Activated CD4-positive, alpha-beta T cell treated with anti-CD3 and anti-CD28 coated beads, Interleukin-2, amount 50 U/mL, for 1 hour (primary cell): ENCODE results near the gene TP53AIP1.

Source experiments
- DNase-seq: peaks from one replicate; pipeline ENCODE4 v3.0.0-alpha.2; 2020

TP53AIP1 gene

GRCh38 chr11:128942272-128942612 is 429 bp downstream of the TP53AIP1 start:
- DNase-seq: no peak

DNA sequence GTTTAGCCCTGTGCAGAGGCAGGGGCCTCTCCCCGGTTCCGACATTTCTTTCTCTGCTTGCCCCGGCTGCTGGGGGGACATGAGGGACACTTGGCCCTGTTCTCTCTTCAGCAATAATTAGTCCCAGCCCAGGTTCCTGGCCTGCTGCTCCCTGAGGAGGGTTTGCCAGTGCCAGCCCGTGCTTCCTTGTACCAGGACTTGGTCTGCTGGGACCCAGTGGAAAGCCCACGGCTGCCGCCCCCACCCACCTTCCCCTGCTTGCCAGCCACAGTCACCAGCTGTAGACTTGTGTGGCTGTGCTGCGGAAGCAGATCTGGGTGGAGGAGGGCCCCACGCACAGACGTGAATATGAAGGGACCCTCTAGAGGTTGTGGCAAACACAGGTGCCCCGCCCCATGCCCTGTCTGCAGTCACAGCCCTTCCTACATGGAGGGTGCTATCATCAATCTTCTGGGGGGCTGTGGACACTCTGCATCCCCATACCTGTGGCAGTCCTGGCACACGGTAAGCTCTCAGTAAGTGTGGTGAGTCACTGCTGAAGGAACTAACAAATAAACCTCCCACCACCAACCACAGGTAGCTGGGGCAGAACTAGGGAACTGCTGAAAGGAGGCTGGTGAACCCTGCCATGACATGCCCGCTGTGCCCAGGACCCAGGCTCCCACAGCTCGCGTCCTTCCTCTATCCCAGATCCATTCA is 949 bp downstream of the TP53AIP1 start:
- DNase-seq: no peak

DNA sequence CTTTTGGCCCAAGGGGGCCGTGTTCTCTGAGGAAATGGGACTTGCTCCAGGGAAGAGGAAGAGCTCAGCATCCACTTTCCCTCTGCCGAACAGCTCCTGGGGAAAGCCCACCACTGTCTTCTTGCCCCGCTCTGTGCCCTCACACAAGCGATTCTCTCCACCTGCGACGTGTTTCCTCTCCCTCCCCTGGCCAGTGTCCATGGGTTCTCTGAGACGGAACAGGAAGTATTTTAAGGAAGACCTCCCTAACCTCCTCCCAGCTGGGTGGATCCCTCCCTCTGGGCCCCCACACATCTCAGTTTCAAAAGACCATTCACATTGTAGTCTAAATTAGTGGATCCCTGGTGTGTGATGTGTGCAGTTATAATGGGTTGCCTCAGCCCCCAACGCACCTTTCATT is 1.6 kb downstream of the TP53AIP1 start:
- DNase-seq: no peak

GRCh38 chr11:128940603-128941002 is 2.1 kb downstream of the TP53AIP1 start:
- DNase-seq: no peak

DNA sequence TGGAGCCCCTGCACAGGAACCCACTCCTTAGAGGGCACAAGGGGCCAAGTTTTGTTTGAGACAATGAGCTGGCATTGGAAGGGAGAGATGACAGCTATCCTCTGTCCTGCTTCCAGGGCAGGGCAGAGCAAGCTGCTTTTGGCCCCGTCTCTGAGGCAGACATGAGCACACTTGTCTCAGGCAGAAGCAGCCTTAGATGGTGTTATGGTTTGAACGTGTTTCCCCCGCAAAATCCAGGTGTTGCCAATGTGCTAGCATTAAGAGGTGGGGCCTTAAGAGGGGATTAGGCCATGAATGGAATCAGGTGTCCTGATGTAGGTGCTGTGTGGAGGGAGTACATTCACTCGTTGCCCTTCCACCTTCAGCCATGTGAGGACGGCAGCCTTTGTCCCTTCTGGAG is 2.5 kb downstream of the TP53AIP1 start:
- no peak for DNase-seq

- DNase-seq: no peak
Observed at GRCh38 chr11:128939591-128939990, 3.1 kb downstream of the TP53AIP1 start.

GRCh38 chr11:128938156-128938885 is 4.3 kb downstream of the TP53AIP1 start:
- no peak for DNase-seq

DNA sequence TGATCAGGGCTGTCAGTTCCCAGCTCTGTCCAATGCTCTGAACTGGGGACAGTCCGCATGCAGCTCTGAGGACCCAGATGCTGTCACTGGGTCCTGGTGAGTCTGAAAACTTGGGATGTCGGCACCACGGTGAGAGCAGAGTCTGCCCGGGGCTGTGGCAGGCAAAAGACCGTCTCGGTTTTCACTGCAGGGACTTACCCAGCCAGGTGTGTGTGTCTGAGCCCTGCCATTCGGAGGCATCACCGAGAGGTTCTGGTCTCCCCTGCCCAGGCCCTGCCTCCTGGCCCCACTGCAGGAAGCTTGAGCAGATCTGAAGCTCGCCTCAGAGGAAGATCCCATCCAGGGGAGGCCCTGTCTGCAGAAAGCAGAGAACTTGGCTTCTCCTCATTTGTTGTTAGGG is 5.2 kb downstream of the TP53AIP1 start:
- DNase-seq: no peak

DNA sequence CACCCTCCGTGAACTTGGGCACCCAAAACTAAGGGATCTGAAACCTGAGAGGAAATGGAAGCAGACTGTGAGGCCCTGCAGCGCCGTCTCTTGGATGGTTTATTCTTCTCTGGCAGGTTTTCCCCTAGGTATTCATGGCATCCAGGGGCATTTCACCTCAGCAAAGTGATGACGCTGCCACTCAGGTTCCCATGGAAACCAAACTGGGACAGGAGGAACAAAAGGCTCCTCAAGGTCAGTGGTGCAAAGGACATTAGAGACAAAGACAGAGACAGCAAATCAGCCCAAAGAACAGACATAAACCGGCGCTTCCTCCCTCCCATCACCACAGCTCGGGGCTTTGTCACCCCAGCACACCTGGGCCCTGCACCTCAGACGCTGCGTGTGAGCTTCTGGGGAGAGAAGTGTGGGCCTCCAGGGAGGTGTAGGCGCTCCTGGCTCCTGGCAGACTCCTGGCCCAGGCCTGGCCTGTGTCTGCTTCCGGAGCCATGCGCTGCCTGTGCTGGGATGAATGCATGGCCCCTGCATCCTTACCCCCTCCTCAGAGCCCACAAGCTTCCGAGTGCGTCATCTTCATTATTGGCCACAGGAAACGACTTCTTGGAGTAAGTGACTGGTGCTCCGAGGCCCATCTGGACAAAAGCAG is 5.9 kb downstream of the TP53AIP1 start:
- DNase-seq: no peak

DNA sequence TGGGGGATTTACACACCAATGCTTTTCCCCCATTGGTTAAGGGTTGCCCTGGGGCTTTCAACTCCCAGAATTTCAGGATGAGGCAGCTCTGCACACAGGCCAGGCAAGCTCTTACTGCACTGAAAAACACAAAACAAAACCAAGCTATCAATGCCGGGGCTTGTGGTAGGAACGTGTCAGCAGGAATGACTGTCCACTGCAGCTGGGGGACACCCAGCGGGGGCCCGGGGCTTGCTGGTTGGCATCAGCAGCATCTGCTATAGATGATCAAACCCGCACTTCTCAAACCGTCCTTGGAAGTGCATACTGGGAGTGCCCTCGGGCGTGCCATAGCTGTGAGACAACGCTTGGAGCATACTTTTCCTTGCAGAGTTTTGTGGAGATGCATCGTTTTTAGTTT is 7.7 kb downstream of the TP53AIP1 start:
- DNase-seq: no peak

- DNase-seq: no peak
Observed at GRCh38 chr11:128934351-128934750, 8.3 kb downstream of the TP53AIP1 start.

DNA sequence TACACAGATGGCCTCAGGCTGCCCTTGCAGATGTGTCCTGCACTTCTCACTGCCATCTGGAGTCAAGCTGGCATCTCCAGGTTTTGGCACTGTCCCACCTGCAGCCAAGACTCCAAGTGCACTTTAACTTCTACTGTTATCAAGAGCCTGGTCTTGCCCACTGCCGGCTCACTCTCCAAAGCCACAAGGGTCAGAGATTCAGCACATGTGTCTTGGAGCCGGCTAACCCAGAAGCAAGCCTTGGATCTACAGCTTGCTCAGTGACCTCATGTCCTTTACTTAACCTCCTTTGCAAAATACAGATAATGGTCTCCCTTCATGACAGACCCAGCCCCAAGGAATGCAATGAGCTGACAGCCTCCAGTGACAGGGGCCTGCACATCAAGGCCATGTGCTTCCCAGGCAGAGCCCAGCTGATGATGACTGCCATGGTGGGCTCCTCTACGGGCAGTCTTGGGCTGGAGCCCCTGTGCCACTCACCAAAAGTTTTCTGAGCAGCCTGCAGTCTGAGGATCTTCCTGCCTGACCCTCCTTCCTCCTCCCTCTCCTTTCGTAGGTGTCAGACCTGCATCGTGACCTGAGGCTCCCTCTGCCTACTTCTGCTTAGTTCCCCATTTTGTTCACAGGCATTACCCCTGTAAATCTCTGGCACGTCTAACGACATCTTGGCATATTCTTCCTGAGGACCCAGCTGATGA is 9.0 kb downstream of the TP53AIP1 start:
- DNase-seq: no peak

GRCh38 chr11:128931668-128932067 is 11.0 kb downstream of the TP53AIP1 start:
- DNase-seq: no peak

DNA sequence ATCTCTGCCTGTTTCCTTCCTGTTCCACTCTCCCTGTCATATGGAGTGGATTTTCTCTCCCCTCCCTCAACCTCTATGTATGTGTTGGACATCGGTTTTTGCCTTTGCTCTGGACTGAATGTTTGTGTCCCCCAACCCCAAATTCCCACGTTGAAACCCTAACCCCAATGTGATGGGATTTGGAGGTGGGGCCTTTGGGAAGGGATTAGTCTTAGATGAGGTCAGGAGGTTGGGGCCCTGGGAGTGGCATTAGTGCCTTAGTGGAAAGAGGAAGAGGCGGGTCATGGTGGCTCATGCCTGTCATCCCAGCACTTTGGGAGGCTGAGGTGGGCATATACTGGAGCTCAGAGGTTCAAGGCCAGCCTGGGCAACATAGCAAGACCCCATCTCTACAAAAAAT is 11.6 kb downstream of the TP53AIP1 start:
- no peak for DNase-seq

GRCh38 chr11:128929991-128930390 is 12.7 kb downstream of the TP53AIP1 start:
- no peak for DNase-seq

DNA sequence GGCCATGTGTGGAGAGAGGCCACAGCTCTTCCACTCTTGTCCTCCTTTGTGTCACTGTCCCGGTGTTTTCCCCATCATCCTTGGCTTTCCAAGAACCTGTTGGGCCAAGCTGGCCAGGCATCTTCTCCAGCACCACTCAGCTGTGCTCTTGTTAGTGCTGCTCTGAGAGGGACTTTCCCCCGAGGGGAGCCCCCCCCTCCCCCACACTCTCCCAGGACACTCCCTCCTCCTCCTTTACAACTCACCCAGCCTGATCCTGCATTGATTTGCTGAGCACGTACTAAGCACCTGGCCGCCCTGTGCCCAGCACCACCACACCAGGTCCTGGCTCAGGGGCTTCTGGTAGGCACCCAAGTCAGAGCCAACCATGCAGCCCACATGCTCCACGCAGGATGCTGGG is 13.2 kb downstream of the TP53AIP1 start:
- no peak for DNase-seq

DNA sequence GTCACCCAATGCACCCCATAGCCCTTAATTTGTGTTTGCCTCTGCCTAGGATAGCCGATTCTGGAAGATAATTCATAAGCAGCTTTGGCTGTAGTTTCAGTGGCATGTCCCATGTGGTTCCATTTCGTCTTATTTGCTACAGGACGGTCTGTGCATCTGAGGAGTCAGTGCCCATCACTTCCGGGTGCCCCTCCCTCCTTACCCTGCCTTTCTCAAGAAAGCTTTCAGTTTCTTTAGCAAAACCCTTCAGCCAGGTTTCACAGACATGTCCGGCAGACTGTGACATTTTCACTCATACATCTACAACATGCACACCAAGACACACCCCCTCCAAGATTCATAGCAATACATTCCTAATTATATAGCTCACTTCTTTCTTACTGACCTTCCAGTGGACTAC is 14.3 kb downstream of the TP53AIP1 start:
- no peak for DNase-seq

GRCh38 chr11:128927683-128928336 is 14.9 kb downstream of the TP53AIP1 start:
- DNase-seq: no peak

GRCh38 chr11:128927108-128927461 is 15.6 kb downstream of the TP53AIP1 start:
- no peak for DNase-seq

DNA sequence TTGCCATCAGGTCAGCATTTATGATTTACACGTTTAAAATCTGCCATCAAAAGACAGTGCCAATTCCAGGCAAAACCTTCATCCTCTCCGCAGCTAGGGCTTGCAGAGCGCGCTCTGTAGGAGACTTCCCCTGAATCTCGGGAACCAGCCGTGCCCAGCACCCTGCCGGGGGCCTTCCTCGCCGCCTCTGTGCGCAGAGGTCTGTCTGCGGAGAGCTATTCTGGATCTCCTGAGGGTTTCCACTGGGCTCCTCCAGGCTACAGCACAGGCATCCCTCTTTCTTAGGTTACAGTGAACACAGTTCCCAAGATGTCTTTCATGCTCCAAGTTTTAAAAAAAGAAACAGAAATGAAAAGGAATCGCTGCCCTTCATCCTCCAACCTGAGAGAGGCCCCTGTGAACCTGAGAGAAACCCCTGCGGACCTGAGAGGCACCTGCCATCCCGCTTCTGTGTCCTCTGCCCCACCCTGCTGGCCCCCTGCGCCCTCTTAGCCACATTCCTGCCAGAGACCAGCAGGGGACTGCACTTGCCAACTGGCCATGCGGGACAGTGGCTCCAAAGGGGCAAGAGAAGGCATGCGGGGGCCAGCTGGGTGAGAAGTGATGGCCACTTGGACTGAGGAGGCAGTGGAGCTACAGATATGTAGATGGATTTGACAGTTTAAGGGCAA is 16.1 kb downstream of the TP53AIP1 start:
- DNase-seq: no peak

- DNase-seq: no peak
Observed at GRCh38 chr11:128926000-128926399, 16.7 kb downstream of the TP53AIP1 start.

- DNase-seq: no peak
Observed at GRCh38 chr11:128925250-128925600, 17.4 kb downstream of the TP53AIP1 start.
